GM19351 (cell line): ENCODE results near the gene EMSY.

Experiments used
- ATAC-seq: cut with Tn5 transposase; IDR thresholded peaks from one replicate; pipeline ENCODE4 v1.9.1; 2021; ENCODE audit warnings: mild to moderate bottlenecking, moderate library complexity; ENCODE audit not compliant: unreplicated experiment

Gene EMSY

DNA sequence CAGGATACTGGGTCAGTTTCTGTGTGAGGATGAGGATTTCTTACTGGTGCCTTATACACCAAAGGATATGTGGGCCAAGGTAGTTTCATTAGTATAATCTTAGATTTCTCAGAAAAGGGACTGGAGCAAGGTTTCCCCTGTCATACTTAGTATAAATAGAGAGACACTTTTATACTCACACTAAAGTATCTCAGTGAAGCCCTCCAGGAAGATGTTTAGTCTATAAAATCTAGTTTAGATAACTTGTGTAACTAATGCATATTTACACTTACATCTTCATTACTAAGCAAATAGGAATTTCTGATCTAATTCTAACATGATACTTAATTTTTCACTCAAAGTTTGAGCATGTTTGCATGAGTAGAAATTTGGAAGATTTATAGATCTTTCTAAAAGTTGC lies 11.1 kb downstream of the EMSY start:
- ATAC-seq, result no peak

DNA sequence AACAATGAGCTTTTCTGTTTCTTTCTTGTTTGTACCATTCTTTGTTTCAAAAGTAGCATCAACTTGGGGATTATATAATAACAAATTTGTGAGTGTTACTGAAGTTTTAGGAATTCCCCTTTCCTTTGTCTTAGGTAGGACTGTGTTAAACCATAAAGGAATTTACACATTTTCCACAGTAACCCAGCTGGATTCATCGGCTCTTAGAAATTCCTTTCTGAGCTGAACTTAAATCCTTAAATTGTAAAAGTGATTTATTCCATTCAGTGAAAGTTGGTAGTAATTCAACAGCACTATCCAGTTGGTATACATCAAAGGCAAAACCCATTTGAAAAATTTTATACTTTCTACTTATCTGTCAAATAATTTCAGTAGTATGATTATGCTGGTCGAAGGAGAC lies 11.8 kb downstream of the EMSY start:
- no peak for ATAC-seq

DNA sequence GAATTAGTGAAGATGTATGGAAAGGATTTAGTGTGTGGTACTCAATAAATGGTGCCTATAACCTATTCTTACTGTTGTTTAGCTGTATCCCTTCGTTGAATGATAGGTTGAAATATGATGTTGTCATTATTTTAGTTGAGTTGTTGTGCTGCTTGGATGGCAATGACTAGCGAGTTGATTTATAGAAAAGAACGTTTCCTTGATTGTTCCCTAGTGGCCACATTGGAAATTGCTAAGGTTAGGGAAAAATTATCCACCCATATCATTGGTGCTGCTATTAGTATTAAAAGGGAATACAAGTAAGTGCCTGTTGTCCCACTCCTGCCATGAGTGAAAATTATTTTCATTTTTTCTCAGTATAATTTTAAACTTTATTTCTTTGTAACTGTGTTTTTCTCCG lies 14.5 kb downstream of the EMSY start:
- ATAC-seq, result no peak

DNA sequence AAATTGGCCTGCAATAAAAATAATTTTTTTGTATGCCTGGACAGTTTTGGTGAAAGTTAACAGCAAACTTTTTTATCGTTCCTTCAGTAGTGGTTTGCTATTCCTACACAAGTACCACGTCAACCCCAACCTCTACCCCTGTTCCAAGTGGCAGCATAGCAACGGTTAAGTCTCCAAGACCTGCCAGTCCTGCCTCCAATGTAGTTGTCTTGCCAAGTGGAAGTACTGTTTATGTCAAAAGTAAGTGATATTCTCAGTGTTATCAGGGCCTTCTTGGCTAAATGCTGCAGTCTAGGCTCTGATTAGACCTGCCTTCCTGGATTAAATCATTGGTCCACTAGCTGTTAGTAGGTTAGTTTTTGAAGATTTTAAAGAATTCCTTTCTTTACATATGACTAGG lies 15.0 kb downstream of the EMSY start:
- no peak for ATAC-seq

DNA sequence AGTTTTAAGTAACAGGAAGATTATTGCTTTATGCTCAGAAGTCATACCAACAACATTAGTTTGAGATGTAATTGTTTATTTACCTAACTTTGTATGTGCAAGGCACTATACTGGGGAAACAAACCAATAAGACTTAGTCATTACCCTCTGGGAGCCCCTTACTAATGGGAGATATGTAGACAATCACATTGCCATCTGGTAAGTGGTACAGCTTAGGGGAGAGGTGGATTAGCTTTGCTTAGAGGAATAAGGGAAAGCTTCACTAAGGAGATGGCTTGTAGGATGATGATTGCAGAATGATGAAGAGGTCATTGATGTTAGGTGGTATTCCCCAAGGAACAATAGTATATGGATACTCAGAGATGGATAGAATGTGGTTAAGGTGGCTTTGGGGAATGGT lies 17.5 kb downstream of the EMSY start:
- ATAC-seq, result no peak

DNA sequence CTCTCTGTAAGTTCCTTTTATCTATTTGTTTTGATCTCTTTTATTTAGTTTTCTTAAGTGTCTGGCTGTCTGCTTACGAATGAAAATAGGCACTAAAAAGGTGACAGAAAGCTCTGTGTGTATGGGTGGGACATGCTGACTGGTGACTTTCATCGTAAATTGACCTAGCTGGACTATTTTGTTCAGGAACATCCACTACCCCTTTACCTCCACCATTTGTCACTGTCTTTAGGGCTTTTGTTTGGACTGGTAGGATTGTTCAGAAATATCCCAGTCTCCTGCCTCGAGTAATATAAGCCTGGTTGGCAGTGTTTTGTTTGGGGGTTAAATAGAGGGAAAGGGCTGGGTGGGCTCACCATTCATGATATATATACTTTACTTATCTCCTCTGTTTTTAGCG lies 20.9 kb downstream of the EMSY start:
- no peak for ATAC-seq

DNA sequence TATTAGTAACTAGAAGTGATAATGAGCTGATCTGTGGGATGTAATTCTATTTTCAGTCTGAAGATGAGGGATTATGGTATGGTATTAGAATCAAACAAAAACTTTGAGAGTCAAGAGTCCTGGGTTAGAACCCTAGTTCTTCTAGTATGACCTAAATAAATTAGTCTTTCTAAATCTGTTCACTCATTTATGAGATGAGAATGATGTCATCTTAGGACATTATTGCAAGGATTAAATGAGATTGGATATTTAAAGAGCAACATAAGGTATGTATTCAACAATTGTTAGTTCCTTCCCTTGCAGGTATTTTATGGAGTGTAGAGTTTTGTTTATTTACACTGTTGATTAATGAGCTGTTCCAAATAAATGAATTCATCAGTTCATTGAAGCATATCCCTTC lies 21.8 kb downstream of the EMSY start:
- no peak for ATAC-seq

DNA sequence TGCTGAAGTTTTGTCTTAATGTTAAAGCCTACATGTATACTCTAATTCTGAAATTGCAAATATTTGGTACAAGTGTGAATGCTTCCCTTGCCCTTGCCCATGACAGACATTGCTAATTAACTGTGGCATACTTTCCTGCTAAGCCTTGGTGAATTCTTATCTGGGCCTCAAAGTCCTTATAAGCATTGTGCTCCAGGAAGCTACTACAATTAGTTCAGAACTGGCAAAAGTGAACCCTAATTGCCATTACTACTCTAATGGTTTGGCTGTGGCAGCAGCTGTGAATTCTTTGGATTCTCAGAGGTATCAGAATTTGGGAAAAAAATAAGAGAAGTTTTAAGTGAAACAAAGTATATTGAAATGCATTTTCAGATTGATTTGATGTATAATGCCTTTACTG lies 24.3 kb downstream of the EMSY start:
- ATAC-seq, result no peak

DNA sequence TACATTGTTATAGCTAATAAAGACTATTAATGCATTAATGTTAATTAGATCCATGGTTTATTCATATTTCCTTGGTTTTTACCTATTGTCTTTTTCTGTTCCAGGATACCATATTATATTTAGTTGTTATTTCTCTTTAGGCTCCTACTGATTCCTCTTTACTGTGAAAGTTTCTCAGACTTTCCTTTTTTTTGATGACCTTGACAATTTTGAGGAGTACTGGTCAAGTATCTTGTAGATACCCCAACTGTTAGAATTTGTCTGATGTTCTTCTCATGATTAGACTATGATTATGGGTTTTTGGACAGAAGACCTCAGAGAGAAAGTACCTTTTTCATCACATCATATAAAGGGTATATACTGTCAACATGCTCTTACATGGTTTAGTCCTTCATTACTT lies 26.6 kb downstream of the EMSY start:
- no peak for ATAC-seq

DNA sequence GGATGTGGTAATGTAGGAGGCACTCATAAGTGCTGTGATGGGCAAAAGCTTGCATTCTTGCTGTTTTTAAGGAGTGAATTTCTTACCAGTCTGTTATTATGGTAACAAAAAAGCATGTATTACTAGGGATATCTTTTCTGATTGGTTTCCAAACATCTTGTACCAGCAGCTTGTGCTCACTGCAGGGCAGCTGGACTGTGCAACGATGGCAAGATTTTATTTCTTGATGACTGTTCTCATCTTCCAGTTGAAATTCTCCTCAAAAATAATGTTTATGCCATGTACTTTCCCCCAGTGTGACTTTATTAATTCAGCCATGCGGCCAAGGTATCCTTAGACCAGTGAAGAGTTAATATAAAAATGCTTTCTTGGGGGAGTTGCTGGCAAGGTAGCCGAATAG lies 35.4 kb downstream of the EMSY start:
- no peak for ATAC-seq

DNA sequence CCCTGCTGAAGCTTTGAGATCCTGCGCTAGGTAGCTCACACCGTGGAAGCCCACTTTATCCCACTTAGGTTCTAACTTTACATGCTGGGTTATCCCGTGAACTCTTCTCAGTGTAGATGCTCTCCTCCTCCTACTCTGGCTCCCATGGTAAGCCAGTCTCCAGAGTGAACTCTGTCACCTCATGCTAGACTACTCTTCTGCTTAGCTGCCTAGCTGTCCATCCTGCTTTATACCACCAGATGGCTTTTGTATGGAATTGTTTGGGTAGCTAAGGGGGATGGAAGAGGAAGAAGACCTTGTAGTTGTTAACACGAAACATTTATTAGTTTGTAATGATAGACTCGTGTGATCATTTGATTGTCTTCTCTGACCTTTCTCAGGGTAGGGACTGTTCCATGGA lies 46.8 kb downstream of the EMSY start:
- no peak for ATAC-seq

DNA sequence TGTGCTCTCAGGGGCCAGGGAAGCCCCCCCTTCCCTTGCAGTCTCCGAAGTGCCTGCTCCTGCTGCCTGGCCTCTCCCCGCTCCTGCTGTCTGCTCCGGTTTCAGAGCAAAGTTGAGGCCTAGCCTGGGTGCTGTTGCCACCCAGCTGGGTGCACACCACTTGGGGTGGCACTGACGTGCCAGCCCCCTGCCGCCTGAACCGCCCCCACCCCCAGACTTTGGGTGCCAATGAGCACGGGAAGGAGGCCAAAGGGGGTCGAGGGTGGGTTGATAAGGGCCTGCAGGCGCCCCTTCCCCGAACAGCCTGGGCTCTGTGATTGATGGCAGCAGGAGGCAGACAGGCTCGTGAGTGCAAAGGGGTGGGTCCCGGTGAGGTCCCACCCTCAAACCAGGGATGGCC lies 48.2 kb downstream of the EMSY start:
- no peak for ATAC-seq

DNA sequence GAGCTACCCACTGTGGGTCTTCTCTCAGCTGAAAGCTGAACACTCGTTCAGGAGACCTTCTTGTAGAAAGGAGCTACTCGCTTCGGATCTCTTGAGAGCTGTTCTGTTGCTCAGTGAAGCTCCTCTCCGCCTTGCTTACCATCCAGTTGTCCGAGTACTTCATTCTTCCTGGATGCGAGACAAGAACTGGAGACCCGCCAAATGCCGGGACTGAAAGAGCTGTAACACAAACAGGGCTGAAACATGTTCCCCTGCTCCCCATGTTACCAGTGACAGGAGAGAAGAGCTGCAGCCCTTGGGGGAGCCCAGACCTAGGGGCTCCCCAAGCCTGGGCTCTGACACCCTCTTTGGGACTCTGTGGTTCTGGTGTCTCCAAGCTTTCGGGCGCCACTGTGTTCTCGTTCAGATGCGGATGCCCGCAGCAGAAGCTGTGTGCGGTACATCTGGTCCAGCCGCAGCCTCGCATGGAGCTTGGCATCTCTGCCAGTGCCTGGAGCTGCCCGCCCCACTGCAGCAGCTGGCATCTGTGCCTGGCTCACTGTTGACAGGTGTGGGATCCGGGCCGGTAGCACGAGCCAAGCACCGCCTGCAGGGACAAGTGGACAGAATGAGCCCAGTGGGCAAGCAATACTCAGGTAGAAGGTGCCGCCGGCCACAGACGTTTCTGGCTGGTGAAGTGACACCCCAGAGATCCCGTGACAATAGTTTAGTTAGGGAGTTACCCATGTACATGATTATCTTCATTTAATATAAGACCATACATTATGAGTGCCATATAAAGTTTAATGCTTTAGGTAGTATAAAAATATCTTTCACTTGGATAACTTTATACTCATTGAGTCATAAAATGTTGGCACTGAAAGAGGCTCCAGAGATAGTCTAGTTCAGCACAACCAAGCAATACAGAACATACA lies 49.1 kb downstream of the EMSY start:
- no peak for ATAC-seq

DNA sequence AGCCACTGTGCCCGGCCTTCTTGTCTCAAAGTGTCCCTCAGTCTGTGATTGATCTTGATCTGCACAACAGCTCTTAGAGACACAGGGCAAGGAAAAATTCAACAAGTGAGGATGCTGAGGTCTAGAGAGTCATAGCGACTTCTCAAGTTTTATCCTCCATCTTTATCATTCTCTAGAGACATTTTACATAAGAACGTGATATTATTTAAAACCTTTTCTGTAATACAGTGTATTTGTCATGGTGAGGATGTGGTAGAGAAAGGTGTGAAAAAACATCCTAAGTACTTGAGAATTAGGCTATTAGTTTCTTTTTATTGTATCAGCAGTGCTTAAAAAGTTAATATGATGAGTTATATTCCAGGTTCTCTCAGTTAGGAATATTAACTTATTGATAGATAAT lies 50.2 kb downstream of the EMSY start:
- no peak for ATAC-seq

DNA sequence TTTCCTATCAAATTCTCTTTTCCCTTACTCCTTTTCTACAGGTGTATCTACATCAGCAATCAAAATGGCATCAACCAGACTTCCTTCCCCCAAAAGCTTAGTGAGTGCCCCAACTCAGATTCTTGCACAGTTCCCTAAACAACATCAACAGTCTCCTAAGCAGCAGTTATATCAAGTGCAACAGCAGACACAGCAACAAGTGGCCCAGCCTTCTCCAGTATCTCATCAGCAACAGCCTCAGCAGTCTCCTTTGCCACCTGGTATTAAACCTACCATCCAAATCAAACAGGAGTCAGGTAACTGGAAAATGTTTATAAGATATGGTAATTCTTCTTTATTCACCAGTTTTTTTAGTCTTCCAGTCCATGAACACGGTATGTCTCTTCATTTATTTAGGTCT lies 51.4 kb downstream of the EMSY start:
- ATAC-seq, result no peak

DNA sequence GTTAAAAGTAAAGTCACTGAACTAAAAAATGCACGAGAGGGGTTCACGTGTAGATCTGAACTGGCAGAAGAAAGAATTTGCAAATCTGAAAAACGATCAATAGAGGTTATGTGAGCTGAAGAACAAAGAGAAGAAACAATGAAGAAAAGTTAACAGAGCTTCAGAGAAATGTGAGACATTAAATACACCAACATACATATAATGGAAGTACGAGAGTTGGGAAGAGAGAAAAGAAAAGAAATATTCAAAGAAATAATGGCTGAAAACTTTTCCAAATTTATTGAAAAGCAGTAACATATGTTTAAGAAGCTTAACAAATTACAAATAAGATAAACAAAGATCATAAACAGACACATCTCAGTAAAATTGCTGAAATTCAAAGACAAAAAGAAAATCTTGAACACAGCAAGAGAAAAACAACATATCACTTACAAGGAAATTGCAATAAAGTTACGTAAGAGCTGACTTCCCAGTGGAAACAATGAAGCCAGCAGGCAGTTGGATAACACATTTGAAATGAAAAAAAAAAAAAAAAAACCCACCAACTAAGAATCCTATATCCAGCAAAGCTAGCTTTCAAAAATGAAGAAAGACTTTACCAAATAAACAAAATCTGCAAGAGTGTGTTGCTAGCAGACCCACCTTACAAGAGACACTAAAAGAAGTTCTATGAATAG lies 56.8 kb downstream of the EMSY start:
- ATAC-seq, result no peak

DNA sequence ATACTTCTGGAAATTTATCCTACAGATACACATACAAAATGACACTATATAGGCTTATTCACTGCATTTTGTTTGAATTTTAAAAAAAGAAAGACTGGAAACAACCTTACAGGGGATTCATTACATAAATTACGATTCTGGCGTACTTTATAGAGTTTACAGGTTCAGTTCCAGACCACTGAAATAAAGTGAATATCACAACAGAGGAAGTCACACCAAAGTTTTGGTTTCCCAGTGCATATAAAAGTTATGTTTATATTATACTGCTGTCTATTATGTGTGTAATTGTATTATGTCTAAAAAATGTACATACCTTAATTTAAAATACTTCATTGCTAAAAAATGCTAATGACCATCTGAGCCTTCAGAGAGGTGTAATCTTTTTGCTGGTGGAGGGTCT lies 62.0 kb downstream of the EMSY start:
- no peak for ATAC-seq

DNA sequence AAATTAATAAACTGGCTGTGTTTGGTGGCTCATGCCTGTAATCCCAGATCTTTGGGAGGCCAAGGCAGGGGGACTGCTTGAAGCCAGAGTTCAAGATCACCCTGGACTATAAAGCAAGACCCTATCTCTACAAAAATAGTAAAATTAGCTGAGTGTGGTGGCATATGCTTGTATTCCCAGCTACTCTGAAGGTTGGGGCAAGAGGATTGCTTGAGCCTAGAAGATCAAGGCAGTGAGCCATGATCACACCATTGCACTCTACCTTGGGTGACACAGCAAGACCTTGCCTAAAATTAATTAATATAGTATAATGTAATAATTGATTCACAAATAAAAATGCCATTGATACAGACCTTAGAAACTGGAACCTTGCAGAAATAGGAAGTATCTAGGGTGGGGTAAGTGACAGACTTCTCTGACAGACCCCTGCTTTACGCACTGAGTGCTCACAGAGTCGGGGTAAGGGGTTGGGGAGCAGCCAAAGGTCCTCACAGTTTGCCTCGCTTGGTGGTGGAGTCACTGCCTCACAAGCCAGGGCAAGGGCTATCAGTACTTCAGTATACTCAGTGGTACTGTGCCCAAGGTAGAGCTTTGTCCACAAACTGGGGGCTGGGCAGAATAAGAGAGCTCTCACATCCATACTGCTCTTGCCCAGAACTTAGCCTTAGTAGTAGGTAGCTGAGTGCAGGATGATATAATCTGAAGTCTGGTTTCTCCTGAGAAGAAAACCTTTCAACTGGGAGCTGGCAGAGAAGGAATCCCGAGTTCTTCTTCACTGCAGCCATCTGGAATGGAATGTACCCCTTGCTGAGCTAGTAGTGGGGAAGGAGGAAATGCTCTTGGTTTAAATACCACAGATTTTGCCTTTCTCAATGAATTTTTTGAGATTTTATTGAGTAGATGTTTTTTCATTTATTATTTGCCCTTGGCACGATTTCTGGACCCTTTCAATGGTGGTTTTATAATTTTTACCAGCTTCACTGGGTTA lies 65.5 kb downstream of the EMSY start:
- ATAC-seq, result no peak

DNA sequence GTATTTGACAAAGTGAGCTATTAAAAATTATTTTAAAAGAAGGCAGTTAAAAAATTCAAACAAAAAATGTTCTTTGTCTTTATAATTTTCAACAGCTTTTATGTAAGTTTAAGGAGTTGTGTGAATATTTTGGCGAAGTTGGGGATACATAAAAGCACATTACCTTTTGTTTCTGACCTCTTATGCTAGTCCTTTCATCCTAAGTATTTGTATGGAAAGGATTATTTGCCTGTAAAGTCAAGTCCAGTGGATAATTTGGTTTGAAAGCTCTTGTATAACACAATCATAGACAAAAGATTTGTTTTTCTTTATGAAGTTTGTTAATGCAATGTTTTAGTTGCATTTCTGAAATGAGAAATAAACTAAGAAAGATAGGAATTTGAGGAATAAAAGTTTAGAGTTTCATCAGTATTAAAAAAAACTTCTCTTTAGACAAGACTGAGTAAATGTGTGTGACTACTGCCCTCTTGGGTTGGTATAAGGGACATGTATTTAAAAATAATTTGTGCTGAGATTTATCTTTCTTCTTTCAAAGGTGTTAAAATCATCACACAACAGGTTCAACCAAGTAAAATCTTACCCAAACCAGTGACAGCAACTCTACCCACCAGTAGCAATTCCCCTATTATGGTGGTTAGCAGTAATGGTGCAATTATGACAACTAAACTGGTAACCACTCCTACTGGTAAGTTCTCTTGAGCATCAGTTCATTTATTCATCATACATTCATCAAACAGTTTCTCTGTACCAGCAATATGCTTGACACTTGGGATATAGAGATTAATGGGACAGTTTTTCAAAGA lies 68.2 kb downstream of the EMSY start:
- no peak for ATAC-seq

DNA sequence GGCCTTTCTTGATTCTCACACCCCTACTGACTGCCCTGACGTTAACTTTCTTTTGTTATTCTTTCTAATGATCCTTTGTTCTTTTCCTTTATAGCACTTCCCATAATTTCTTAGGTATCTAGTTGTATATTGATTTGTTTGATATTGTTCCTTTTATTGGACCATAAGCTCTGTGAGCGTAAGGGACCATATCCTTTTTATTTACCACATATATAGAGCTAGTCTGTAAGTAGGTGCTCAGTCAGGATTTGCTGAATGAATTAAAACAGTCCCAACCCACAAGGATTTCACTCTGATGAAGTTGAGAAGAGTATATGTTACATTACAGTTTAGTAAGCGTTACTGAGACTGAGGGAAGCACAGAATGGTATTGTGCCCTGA lies 68.8 kb downstream of the EMSY start:
- no peak for ATAC-seq

DNA sequence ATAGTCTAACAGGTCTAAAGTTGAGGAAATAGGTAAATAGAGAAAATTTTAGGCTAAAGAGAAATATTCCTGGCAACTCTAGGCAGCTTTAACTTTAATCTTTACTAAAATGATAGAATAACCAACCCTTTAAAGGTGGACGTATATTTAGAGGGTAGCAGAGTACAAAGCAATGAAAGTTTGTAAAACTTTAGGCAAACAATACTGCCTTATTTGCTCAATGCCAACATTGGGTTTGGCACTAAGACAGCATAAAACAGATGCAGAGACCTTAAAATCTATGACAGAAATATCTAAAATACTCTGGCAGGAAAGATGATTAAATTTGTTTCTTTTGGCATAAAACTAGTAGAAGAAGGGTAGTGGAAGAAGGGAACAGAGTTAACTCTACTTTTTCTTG lies 70.7 kb downstream of the EMSY start:
- ATAC-seq, result no peak
